Cardiac fibroblast (primary cell): ENCODE measurements around the gene TEX51.

Experiments used
- DNase-seq, 2 donors: peaks; one replicate each; pipeline versions ENCODE4 v3.0.0 to v3.0.0-alpha.2; 2010; ENCODE audit warnings: low read depth in 2 of 2
- H3K4me3 ChIP-seq, 2 donors: replicated peaks in 1 of 2; 1 replicate in 1 of 2; 2 replicates in 1 of 2; pipeline ENCODE4 v1.5.1; 2011; ENCODE audit warnings: low read depth in 2 of 2, low read length in 2 of 2, mild to moderate bottlenecking in 2 of 2, moderate library complexity in 1 of 2
- TF ChIP-seq, protein P1 (sequence below): IDR thresholded peaks from one replicate; pipeline ENCODE4 v1.5.1; 2011; ENCODE audit warnings: low read depth, mild to moderate bottlenecking, low read length, inconsistent platforms

The TEX51 gene

DNA sequence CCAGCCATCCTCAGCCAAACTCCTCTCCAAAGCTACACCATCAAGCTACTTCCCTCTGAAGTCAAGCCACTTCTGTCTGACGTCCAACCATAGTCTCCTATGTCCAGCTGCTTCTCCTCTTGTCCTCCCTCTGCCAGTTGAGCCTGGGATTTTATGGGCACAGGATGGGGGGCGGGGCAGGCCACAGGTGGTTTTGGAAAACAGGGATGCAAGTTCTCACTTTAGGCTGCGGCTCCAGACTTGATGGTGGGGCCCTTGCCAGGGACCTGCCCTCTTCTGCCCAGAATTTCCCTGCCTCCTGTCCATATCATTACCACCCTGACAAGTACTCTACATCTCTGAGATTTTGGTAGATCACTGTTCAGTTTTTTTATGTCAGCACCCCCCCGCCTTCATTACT lies 41.6 kb downstream of the TEX51 start:
- no peak for DNase-seq
- TF ChIP-seq, protein P1, sequence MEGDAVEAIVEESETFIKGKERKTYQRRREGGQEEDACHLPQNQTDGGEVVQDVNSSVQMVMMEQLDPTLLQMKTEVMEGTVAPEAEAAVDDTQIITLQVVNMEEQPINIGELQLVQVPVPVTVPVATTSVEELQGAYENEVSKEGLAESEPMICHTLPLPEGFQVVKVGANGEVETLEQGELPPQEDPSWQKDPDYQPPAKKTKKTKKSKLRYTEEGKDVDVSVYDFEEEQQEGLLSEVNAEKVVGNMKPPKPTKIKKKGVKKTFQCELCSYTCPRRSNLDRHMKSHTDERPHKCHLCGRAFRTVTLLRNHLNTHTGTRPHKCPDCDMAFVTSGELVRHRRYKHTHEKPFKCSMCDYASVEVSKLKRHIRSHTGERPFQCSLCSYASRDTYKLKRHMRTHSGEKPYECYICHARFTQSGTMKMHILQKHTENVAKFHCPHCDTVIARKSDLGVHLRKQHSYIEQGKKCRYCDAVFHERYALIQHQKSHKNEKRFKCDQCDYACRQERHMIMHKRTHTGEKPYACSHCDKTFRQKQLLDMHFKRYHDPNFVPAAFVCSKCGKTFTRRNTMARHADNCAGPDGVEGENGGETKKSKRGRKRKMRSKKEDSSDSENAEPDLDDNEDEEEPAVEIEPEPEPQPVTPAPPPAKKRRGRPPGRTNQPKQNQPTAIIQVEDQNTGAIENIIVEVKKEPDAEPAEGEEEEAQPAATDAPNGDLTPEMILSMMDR: no peak
- no peak overlapping the region for H3K4me3 ChIP-seq

DNA sequence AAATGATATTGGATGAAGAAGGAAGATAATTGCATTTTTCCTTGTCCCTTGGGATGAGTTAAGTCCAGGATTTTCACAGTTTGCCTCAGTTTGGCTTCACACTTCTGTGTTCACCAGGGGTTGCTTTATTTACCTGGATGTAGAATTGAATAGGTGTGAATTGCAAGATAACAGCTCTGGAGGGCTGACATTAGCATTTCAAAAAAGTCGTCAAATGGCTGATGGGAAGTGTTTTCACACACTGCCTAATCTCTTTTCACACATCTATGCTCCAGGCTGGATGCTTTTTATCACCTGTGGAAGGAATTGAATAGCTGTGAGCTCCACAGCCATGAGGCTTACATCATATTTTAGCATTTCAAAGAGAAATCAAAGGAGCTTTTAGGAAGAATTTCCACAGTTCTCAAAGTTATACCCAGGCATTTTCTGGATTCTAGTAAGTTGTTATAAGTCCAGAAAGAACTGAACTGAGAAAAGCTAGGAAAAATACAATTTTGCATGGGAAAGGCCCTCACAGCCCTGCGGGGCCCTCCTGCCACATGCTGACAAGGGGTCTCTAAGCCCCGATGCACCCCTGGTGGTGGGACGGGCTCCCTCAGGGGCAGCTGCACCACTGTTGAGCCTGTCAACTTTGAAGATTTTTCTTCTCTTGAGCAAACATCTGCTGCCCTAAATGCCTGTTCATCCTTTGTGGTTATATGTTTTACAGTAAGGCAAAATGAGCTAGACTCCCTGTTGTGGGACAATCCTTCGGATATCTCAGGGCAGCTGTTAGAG lies 43.9 kb downstream of the TEX51 start:
- DNase-seq: no peak
- no peak overlapping the region for H3K4me3 ChIP-seq
- TF ChIP-seq, protein P1: no peak

DNA sequence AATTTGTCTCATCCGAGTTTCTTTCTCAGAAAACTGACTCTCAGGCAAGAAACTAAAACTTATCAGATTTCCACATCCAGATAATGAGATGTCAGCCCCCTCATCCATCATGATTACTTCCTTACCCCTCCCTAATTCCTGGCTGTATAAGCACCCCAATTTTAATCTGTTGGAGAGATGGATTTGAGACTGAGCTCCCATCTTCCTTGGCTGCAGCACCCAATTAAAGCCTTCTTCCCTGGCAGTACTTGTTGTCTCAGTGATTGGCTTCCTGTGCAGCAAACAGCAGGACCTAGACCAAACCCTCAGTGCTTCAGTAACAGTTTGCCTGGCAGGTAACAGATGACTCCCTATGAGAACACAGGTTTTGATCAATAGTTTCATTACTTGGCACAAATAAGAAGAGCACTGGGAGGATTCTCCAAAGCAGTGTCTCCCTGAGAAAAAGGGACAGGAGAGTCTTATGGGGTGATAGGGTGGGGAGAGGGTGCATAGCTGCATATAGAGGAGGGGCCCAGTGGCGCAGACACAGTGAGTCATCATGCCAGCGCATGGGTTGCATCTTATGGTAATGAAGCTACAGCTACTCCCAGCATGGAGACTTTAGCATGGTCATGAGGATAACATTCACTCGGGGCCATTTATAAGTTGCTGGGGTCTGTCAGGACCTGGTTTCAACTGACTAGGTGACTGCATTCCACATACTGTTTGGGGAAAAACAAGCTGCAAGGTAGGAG lies 45.1 kb downstream of the TEX51 start:
- no peak overlapping the region for H3K4me3 ChIP-seq
- TF ChIP-seq, protein P1: no peak
- DNase-seq: no peak

DNA sequence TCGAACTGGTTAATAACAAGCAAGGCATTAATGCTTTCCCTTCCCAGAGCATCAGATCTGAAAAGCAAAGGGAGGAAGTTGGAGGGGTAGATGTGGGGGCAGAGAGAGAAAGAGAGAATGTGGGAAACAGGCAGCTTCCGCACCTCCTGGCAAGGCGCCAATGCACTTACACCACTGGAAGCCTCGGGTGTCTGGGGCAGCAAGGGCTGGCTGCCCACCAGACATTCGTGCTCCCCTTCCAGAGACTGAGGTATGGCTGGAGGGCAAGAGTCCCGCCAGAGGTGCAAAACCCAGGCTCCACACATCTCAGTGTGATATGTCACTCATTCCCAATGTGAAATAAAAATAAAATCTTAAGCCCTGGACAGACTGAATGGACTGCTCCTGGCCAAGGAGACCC lies 46.4 kb downstream of the TEX51 start:
- DNase-seq: no peak
- TF ChIP-seq, protein P1: no peak
- H3K4me3 ChIP-seq: no peak overlapping the region

DNA sequence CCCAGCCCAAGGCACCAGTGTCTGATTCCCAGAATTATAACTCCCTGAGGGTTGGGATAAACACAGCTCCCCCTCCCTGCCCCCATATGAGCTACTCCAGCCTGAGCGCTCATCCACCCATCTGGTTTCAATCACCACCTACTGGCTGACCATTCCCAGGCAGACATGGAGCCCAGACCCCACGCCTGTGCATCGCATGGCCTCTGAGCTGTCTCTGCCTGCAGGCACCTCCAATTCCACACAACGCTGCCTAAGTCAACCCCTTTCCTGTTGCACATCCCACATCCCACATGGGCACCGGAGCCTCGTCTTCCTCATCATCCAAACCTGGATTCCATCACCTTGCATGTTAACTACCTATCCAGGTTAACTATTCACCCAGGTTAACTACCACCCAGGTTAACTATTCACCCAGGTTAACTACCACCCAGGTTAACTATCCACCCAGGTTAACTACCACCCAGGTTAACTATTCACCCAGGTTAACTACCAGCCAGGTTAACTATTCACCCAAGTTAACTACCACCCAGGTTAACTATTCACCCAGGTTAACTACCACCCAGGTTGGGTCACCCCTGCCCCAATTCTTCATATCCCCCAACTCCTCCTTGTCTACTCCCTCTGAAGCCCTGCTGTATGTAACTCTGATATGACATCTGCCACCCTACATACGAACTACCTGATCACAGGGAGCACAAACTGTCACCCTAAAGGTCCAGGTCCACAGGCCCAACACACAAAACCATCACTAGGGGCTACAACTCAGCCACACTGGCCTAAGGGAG lies 47.8 kb downstream of the TEX51 start:
- TF ChIP-seq, protein P1: no peak
- no peak for DNase-seq
- no peak overlapping the region for H3K4me3 ChIP-seq

DNA sequence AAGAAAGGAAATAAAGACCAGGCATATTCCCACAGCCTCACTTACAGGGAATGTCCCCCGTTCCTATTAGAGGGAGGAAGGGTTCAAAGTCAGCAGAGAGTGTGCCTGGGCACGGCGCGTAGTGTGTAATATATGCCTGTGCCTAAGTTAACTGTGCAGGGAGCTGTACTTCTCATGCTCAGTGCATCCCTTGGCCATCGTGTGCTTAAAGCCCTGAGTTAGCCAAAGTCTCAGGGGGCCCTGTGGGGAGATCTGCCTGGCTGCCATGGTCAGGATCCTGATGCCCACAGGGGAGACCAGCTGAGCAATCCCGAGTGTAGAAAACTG lies 48.4 kb downstream of the TEX51 start:
- TF ChIP-seq, protein P1: no peak
- no peak for DNase-seq
- no peak overlapping the region for H3K4me3 ChIP-seq
